Glomerular visceral epithelial cell (primary cell): ENCODE data around the gene CNMD.
"Not testable (repeated sequence)": the region's sequence is repeated elsewhere in the genome, so short reads cannot be mapped to it uniquely, and the experiment has no call there.

Experiments
- DNase-seq: peaks from one replicate; pipeline ENCODE4 v3.0.0-alpha.2; 2016; ENCODE audit errors: extremely low spot score

Gene CNMD

DNA sequence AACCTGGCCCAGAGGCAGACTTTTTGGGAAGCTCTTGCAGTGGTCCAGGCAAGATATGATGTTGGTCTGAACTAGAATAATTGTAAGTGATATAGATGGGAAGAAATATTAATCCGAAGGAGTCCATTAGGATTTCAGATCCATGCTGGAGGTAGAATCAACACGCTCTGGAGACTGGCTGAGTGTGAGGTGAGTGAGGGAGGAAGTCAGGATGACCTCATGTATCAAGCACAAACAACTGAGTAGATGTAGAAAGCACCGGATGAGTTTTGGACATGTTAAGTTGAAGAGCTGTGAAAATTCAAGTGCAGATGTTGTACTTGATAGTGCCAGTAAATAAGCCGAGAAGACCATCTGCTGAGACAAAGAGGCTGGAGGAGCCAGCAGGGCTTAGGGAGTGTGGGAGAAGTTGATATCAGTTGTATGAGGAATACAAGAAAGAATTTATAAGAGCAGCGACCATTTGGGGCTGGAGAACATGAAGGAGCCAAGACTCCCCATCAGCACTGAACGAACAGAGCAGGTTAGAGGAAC lies 5.3 kb upstream of the CNMD start:
- DNase-seq = no peak

DNA sequence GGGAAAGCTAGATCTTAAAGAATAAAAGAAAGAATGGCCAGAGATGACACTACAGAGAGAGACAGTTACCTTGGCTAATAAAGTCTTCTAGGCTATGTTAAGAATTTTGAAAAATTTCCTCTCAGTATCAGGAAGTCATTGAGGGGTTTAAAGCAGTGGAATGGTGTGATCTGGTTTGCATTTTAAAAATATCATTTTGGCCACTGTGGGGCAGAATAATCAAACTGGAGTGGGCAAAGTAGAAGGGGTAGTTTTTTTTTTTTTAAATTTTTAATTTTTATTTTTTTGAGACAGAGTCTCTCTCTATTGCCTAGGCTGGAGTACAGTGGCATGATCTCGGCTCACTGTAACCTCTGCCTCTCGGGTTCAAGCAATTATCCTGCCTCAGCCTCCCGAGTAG lies 4.4 kb upstream of the CNMD start:
- no peak for DNase-seq

DNA sequence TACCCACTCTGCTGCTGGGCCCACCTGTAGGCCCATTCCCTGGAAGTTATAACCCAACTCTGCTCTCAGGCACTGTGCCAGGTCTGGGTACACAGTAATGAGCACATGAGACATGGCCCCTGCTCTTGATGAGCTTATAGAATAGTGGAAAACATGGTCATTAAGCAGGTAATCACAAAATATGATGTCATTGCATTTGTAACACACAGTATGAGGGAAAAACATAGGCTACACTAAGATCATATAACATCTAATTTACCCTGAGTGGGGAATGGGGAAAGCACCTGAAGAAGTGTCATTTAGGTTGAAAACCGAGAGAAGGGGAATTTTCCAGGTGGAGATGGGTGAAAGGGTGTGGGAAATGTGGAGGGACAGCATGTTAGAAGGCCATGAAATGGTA lies 3.9 kb upstream of the CNMD start:
- DNase-seq = no peak

DNA sequence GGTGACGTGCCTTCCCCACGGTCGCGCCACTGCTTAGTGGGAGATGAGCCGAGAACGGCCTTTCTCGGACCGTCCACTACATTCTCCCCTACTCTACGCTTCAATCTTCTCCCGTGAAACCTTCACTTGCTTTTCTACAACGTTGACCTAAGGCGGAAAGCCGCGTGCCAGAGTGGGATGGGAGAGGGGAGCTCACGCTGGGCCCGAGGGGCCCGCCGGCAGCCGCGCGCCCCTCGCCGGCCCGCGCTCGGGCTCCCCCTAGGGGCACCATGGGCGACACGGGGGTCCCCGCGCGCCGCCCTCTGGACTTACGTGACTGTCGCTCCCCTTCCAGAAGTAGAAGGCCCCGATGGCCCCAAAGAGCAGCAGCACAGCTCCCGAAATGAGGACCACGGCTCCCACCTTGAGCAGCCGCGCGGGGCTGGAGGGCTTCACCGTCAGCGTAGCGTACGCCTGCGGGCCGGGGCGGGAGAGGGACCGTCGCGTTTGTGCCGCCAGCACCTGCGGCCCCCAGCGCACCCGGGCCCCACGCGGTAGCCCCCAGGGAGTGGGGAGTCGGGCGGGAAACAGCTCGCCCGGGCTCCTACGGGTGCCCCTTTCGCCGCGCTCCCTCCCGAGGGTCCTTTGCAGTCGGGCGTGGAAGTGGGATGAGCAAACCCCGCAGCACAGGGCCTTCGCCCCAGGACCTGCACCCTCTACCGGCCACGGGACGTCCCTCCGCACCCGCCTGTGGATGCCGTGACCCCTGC lies 727 bp downstream of the CNMD start:
- peak; percentile 3 for DNase-seq

DNA sequence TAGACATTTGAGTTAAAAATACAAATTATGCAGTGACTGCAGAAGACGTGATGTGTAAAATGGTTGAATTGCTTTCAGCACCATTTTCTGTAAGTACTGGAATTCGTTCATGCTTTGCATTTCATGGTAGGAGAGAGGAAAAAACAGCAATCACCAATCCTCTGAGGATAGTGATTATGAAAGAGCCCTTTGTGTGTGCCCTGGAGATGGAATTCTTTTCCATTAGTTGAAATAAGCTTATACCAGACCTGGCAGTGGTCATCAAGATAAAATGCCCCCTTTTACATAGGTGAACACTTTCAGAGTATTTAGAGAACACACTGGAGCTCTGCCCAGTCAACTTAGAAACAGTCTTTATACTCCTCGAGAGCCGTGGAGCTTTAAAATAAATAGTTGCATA lies 1.7 kb downstream of the CNMD start:
- no peak for DNase-seq

GRCh38 chr13:52737451-52737850 lies 2.2 kb downstream of the CNMD start:
- no peak for DNase-seq

GRCh38 chr13:52736891-52737290 lies 2.7 kb downstream of the CNMD start:
- no peak for DNase-seq

DNA sequence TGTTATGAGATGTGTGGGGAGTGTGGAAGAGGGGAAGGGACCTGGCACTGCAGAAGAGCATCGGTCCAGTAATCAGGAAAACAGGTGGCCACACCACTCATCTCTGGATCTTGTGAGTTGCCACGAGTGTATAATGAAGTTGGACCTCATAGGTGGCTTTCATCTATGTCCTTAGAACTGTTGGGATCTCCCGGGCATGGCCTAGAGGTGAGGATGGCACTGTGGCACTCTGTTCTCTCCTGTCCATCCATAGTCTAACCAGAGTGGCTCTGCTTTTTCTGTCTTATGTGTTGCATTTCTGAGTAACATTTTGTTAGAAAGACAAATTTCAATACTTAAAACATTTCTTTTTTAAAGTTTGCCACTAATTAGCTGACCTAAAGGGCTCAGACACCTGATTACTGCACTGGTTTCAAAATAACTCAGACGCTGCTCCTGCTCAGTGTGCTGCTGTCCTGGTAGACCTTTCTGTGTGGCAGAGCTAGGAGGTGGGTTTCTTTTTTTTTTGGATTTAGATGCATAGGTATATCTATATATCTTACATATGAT lies 5.5 kb downstream of the CNMD start:
- DNase-seq = no peak

GRCh38 chr13:52726258-52726657 lies 13.4 kb downstream of the CNMD start:
- DNase-seq = no peak

DNA sequence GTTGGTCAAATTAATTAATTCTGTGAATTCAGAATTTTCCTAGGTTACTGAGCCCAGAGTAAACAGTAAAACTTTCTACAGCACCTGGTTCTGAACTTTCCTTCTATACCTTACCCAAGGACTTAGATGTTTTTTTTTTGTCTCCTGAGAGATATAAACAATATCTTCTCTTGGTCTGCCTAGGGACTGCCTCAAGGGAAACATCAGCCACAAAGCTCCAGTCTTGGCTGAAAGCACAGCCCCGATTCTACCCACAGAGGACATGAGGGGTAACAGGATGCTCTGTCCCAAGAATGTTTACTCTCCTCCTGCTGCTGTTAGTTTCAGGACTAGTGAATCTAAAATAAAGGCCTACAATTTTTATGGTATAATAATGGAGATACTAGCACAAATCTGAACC lies 14.3 kb downstream of the CNMD start:
- DNase-seq = no peak

DNA sequence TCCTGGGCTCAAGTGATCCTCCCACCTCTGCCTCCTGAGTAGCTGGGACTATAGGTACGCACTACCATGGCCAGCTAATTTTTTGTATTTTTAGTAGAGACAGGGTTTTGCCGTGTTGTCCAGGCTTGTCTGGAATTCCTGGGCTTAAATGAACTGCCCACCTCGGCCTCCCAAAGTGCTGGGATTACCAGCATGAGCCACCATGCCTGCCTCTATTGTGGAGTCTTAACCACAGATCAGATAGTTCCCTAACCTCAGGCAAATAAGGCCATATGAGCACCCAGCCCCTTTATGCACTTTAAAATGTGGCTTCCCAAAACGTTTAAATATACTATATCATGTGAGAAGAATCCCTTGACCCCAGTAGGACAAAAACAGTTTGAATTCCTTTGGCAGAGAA lies 16.4 kb downstream of the CNMD start:
- DNase-seq = no peak

DNA sequence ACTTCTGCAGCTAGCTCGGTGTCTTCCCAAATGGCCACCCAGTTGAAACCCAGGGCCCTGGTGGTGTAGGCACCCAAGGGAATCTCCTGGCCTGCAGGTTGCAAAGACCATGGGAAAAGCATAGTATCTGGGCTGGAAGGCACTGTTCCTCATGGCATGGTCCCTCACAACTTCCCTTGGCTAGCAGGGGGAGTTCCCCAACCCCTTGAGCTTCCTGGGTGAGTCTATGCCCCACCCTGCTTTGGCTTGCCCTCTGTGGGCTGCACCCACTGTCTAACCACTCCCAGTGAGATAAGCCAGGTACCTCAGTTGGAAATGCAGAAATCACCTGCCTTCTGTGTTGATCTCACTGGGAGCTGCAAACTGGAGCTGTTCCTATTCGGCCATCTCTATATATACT lies 18.3 kb downstream of the CNMD start:
- not testable (repeated sequence) for DNase-seq

DNA sequence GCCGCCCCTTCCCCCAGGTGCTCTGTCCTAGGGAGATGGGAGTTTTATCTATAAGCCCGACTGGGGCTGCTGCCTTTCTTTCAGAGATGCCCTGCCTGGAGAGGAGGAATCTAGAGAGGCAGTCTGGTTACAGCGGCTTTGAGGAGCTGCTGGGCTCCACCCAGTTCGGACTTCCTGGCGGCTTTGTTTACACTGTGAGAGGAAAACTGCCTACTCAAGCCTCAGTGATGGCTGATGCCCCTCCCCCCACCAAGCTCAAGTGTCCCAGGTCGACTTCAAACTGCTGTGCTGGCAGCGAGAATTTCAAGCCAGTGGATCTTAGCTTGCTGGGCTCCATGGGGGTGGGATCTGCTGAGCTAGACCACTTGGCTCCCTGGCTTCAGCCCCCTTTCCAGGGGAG lies 18.7 kb downstream of the CNMD start:
- not testable (repeated sequence) for DNase-seq

DNA sequence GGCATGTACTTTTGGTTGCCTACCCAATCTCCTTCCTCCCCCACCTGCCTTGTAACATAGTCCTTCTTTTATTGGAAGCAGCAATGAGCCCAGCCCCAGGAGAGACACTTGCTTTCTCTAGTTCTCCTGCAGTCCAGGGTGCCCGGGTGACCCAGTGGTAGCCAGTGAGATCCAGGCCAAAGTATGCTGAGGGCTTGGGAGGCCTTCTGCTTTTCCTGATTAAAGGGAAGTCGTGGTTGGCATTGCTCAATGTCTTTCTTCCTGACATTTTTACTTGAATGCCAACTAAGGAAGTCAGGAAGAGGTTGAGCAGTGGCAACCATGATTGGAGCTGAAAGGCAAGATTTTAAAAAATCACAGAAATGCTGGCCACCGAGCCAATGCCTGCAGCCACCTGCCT lies 25.7 kb downstream of the CNMD start:
- no peak for DNase-seq

DNA sequence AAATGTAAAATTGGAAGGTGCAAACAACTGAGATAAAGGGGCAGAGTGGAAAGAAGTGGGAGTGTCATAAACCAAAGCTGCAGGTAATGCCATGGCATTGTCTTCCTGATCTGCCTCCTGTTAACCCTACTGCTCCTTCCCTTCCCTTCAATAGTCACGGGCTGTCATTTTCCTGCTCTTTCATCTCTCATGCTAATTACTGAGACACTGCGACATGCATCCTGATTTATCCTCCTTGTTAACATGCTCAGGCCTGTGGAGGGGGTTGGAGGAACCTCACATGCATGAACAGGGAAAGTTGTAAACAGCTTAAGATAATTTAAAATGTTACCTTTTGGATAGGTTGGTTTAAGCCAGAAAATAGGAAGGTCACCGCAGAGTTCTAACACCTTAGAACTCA lies 27.2 kb downstream of the CNMD start:
- DNase-seq = no peak

DNA sequence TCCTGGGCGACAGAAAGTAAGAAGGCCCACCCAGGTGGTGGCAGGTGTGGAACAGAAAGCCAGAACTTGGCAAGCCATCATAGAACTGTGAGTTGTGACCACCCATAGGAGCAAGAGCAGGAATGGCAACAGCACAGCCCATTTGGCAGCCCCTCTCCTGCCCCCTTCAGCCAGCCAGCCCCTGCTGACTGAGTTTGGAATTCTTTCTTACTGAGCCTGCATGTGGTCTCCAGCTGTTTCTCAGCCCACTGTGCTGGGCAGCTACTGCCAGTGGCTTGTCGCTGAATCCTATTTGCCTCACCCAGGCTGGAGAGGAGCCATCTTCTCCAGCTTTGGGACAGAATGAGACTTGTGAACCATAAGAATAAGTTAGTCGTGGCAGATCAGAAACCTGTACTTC lies 28.3 kb downstream of the CNMD start:
- DNase-seq = no peak

DNA sequence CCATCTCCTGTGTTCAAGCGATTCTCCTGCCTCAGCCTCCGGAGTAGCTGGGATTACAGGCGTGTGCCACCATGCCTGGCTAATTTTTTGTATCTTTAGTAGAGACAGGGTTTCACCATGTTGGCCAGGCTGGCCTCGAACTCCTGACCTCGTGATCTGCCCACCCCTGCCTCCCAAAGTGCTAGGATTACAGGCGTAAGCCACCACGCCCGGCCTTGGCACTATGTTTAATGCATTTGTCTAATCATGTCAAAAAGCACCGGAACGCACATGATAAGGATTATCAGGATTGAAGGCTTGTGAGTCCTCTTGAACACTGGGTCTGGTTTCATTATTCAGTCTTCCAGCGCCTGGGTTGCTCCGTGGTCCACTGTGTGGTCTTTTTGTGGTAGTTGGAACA lies 31.4 kb downstream of the CNMD start:
- not testable (repeated sequence) for DNase-seq

DNA sequence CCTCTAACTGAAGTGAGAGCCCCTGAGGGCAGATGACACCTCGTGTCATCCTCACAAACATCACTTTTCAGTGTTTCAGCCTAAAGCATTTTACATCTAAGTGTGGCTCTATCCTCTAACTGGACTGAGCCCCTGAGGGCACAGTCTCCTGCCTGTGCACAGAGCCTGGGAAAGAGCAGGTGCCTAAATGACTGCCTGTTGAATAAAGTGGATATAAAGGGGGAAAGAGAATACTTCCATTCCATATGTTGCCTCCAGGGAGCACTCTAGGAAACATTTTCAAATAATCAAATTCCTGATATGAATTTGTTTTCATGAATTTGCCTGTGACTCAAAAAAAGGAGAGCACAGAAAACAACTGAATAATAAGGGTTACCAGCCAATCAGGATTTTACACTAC lies 32.2 kb downstream of the CNMD start:
- no peak for DNase-seq

DNA sequence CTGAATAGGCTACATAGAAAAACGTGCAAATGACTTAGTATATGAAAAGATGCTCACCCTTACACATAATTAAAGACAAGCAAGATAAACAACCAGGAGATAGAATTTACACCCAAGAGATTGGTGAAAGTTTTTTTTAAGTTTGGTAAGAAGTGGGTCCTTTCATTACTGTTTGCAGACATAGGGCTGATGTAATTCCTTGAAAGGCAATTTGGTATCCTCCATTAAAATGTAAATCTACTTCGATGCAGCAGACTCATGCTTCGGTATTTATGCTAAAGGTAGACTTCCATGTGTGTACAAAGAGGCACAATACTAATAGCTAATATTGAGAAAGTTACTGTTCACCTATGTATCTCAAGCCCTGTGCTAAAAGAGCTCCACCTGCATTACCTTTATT lies 33.5 kb downstream of the CNMD start:
- no peak for DNase-seq

DNA sequence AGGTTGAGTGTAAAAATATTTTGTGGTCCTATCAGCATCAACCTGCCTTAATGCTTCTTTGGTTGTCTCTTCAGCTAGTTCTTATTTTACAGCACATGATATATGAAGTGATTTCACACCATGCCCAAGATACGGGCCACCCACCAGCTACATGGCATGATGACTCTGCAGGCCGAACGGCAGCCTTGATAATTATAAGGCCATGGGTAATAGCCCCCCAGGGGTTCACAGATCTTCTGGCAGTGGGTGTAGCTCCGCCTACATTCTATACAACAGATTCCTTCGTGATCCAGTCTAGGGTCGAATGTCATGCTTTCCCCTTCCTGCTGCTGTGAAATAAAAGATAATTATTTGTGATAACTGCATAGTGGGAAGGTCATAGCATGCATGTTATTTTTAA lies 36.1 kb downstream of the CNMD start:
- no peak for DNase-seq

- DNase-seq = no peak
Observed at GRCh38 chr13:52701728-52702465, 37.7 kb downstream of the CNMD start.

GRCh38 chr13:52696566-52696965 lies 43.1 kb downstream of the CNMD start:
- no peak for DNase-seq

DNA sequence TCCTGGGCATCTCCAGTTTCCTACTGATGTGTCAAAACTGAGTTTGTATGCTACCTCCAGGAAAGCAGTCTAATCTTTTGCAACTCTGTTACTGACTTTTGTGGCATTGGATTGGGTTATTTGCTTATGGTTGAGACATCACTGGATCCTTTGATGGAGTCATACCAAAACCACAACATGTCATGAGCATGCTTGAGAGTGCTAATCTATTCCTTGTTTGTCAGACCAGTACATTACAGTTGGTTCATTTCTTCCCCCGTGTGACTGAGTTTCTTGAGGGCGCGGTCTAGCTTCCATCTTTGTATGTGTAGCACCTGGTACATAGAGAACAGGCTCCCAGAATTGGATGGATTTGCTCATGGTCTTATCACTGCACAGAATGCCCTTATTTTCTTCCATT lies 43.8 kb downstream of the CNMD start:
- no peak for DNase-seq
